ENCODE measurements around the gene CCDC40. TPM values are rescaled to one million over a fixed set of nuclear protein-coding genes. Genes with fewer than 3 reads are reported as not detected.
A peak's percentile ranks its signal among the peaks of the same experiment; 100 is the strongest.

Gene CCDC40
- total and polyA plus RNA-seq, 2 donors (not counting 1 experiment from before 2014, with no cell fraction given) = 0.53 to 1.5 TPM

- H3K79me2 ChIP-seq (ENCODE audit: control insufficient read depth, insufficient read depth, low read length) = no peaks in the 10 kb centered on the region
- H3K27me3 ChIP-seq (ENCODE audit: control insufficient read depth, insufficient read depth, low read length) = no peaks in the 10 kb centered on the region
- H2AFZ ChIP-seq (ENCODE audit: low read length) = no peak overlapping the region
- no peaks in the 10 kb centered on the region for H3K9me3 ChIP-seq (ENCODE audit: control insufficient read depth, insufficient read depth, low read depth, low read length)
- no peak overlapping the region for H3K27ac ChIP-seq (ENCODE audit: insufficient read depth, low read length)
- TF ChIP-seq EZH2 (IDR thresholded peaks at IDR 0.05; ENCODE audit: low read length, missing control alignments) = no peak
- no peak for DNase-seq (ENCODE audit: low read depth in 2 of 2)
- H3K9ac ChIP-seq (ENCODE audit: insufficient read depth, low read length) = no peak overlapping the region
- H3K4me2 ChIP-seq (ENCODE audit: extremely low read depth, insufficient read depth, low read length) = no peak overlapping the region
- H3K4me3 ChIP-seq (replicated peaks in 1 of 4; ENCODE audit: control extremely low read depth in 1 of 4, insufficient read depth in 1 of 4, low read depth in 3 of 4, low read length in 4 of 4) = no peak overlapping the region
- H4K20me1 ChIP-seq (ENCODE audit: control insufficient read depth, extremely low read depth, insufficient read depth, low read length) = no peaks in the 10 kb centered on the region
- H3K36me3 ChIP-seq (ENCODE audit: control insufficient read depth, insufficient read depth, low read length) = no peaks in the 10 kb centered on the region
- H3K4me1 ChIP-seq (ENCODE audit: control insufficient read depth, extremely low read depth, insufficient read depth, low read length) = no peaks in the 10 kb centered on the region
These were observed 85.7 kb downstream of the CCDC40 start for GRCh38 chr17:80122026-80122575.

DNA sequence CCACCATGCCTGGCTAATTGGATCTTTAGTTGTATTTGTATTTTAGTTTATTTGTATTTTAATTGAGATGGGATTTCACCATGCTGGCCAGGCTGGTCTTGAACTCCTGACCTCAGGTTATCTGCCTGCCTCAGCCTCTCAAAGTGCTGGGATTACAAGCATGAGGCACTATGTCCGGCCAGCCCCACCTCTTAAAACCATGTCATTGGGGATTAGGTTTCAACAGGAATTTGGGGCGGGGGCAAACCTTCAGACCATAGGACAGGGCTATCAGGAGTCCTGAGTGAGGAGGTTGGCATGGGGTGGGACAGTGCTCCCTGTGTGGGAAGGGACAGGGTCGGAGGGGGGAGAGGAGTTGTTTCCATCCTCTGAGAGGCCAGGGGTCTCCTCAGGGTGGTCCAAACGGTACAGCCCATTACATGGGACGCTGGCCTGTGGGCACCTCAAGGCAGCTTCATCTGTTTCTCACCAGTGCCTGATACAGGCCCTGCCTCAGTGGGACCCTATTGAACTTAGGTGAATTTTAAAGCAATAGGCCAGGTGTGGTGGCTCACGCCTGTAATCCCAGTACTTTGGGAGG is 86.6 kb downstream of the CCDC40 start:
- no peaks in the 10 kb centered on the region for H3K4me1 ChIP-seq (ENCODE audit: control insufficient read depth, extremely low read depth, insufficient read depth, low read length)
- no peak overlapping the region for H2AFZ ChIP-seq (ENCODE audit: low read length)
- H3K79me2 ChIP-seq (ENCODE audit: control insufficient read depth, insufficient read depth, low read length) = no peaks in the 10 kb centered on the region
- no peaks in the 10 kb centered on the region for H4K20me1 ChIP-seq (ENCODE audit: control insufficient read depth, extremely low read depth, insufficient read depth, low read length)
- H3K36me3 ChIP-seq (ENCODE audit: control insufficient read depth, insufficient read depth, low read length) = no peaks in the 10 kb centered on the region
- H3K4me3 ChIP-seq (replicated peaks in 1 of 4; ENCODE audit: control extremely low read depth in 1 of 4, insufficient read depth in 1 of 4, low read depth in 3 of 4, low read length in 4 of 4) = no peak overlapping the region
- H3K4me2 ChIP-seq (ENCODE audit: extremely low read depth, insufficient read depth, low read length) = no peak overlapping the region
- H3K9ac ChIP-seq (ENCODE audit: insufficient read depth, low read length) = no peak overlapping the region
- no peak for DNase-seq (ENCODE audit: low read depth in 2 of 2)
- no peaks in the 10 kb centered on the region for H3K27me3 ChIP-seq (ENCODE audit: control insufficient read depth, insufficient read depth, low read length)
- TF ChIP-seq, protein P1, sequence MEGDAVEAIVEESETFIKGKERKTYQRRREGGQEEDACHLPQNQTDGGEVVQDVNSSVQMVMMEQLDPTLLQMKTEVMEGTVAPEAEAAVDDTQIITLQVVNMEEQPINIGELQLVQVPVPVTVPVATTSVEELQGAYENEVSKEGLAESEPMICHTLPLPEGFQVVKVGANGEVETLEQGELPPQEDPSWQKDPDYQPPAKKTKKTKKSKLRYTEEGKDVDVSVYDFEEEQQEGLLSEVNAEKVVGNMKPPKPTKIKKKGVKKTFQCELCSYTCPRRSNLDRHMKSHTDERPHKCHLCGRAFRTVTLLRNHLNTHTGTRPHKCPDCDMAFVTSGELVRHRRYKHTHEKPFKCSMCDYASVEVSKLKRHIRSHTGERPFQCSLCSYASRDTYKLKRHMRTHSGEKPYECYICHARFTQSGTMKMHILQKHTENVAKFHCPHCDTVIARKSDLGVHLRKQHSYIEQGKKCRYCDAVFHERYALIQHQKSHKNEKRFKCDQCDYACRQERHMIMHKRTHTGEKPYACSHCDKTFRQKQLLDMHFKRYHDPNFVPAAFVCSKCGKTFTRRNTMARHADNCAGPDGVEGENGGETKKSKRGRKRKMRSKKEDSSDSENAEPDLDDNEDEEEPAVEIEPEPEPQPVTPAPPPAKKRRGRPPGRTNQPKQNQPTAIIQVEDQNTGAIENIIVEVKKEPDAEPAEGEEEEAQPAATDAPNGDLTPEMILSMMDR (conservative IDR thresholded peaks at IDR 0.05 in 1 of 2, IDR thresholded peaks at IDR 0.05 in 1 of 2; ENCODE audit: low read depth in 1 of 2, low read length in 2 of 2) = no peak
- TF ChIP-seq EZH2 (IDR thresholded peaks at IDR 0.05; ENCODE audit: low read length, missing control alignments) = no peak
- H3K9me3 ChIP-seq (ENCODE audit: control insufficient read depth, insufficient read depth, low read depth, low read length) = no peaks in the 10 kb centered on the region
- no peak overlapping the region for H3K27ac ChIP-seq (ENCODE audit: insufficient read depth, low read length)

GRCh38 chr17:80123791-80124190 is 87.3 kb downstream of the CCDC40 start:
- H2AFZ ChIP-seq (ENCODE audit: low read length) = no peak overlapping the region

More at GRCh38 chr17:80123791-80124190, 87.3 kb downstream of the CCDC40 start:
- Histone ChIP-seq H3K27ac (ENCODE audit: insufficient read depth, low read length) (no peak overlapping the region), H3K9ac (ENCODE audit: insufficient read depth, low read length) (no peak overlapping the region), H3K9me3 (ENCODE audit: control insufficient read depth, insufficient read depth, low read depth, low read length) (no peaks in the 10 kb centered on the region), H3K36me3 (ENCODE audit: control insufficient read depth, insufficient read depth, low read length) (no peaks in the 10 kb centered on the region), H4K20me1 (ENCODE audit: control insufficient read depth, extremely low read depth, insufficient read depth, low read length) (no peaks in the 10 kb centered on the region), H3K4me2 (ENCODE audit: extremely low read depth, insufficient read depth, low read length) (no peak overlapping the region), H3K4me3 (replicated peaks in 1 of 4; ENCODE audit: control extremely low read depth in 1 of 4, insufficient read depth in 1 of 4, low read depth in 3 of 4, low read length in 4 of 4) (no peak overlapping the region), H3K79me2 (ENCODE audit: control insufficient read depth, insufficient read depth, low read length) (no peaks in the 10 kb centered on the region), H3K27me3 (ENCODE audit: control insufficient read depth, insufficient read depth, low read length) (no peaks in the 10 kb centered on the region), H3K4me1 (ENCODE audit: control insufficient read depth, extremely low read depth, insufficient read depth, low read length) (no peaks in the 10 kb centered on the region)
- peak; percentile 46 to 76 for DNase-seq (ENCODE audit: low read depth in 2 of 2)
- TF ChIP-seq EZH2 (IDR thresholded peaks at IDR 0.05; ENCODE audit: low read length, missing control alignments) = no peak
- TF ChIP-seq, protein P1 (conservative IDR thresholded peaks at IDR 0.05 in 1 of 2, IDR thresholded peaks at IDR 0.05 in 1 of 2; ENCODE audit: low read depth in 1 of 2, low read length in 2 of 2) = no peak

Measured in fibroblast of lung (primary cell).